Endothelial cell of umbilical vein (primary cell): Measurements from ENCODE around the gene TM4SF20. TPM values are rescaled to one million over a fixed set of nuclear protein-coding genes. Genes with fewer than 3 reads are reported as not detected.

Experiments used
- BruUV-seq: library from RNA; stranded (reverse); fragments of 400-500 nt; replicated peaks from 2 replicates; lab custom pipeline; 2021; lab: Mats Ljungman, UMichigan
- CTCF ChIA-PET: fragments of 300-600, 350-600 bp; sonication (Branson Sonifier 250); formaldehyde crosslinking; loops from one replicate; lab custom pipeline; 2021; ENCODE audit warnings: antibody characterized with exemption, inconsistent platforms; lab: Charles Lee
- POLR2A ChIA-PET: fragments of 300-600, 350-600 bp; sonication (Branson Sonifier 250); formaldehyde crosslinking; loops from one replicate; lab custom pipeline; 2021; ENCODE audit warnings: antibody characterized with exemption, inconsistent platforms; lab: Charles Lee
- DNase-seq: peaks from one replicate; pipeline ENCODE4 v3.0.0-alpha.2; 2011; ENCODE audit warnings: low read depth, low spot score
- FAIRE-seq: peaks from 2 replicates; lab custom pipeline; 2011; peaks lifted over from hg19 to GRCh38; lab: Jason Lieb, UNC
- H2AFZ ChIP-seq: 2 replicates; pipeline ENCODE4 v1.6.0; 2012; ENCODE audit warnings: low read depth, low read length, control low read depth, inconsistent platforms
- H3K27ac ChIP-seq: 2 replicates; pipeline ENCODE4 v1.5.1; 2011; ENCODE audit warnings: low read depth, mild to moderate bottlenecking, control low read depth, low read length, moderate library complexity; ENCODE audit not compliant: insufficient read depth
- H3K27me3 ChIP-seq, 2 experiments: 2 replicates each; pipeline versions ENCODE4 v1.6.0 to v1.6.1; 2011; ENCODE audit warnings: low read length in 2 of 2, mixed read lengths in 1 of 2; ENCODE audit not compliant: control insufficient read depth in 2 of 2, insufficient read depth in 2 of 2
- H3K36me3 ChIP-seq, 2 experiments: 2 replicates in 1 of 2; 3 replicates in 1 of 2; pipeline ENCODE4 v1.5.1; 2011; ENCODE audit warnings: low read length in 2 of 2, mild to moderate bottlenecking in 1 of 2, moderate library complexity in 1 of 2; ENCODE audit not compliant: control insufficient read depth in 2 of 2, insufficient read depth in 2 of 2; ENCODE audit errors: extremely low read depth in 1 of 2
- H3K4me1 ChIP-seq: 3 replicates; pipeline ENCODE4 v1.5.1; 2011; ENCODE audit warnings: mild to moderate bottlenecking, low read length; ENCODE audit not compliant: control insufficient read depth, insufficient read depth; ENCODE audit errors: extremely low read depth
- H3K4me2 ChIP-seq: 2 replicates; pipeline ENCODE4 v1.6.1; 2011; ENCODE audit warnings: low read length, control low read depth, mixed read lengths; ENCODE audit not compliant: insufficient read depth
- H3K4me3 ChIP-seq, 3 experiments: fragments of 200-600 bp in 1 of 3; sonication (generic), shearing (Covaris generic) in 1 of 3; replicated peaks in 1 of 3; 2 replicates each; pipeline ENCODE4 v1.5.1; 2011 to 2016; ENCODE audit warnings: control low read depth in 3 of 3, low read length in 3 of 3, mild to moderate bottlenecking in 2 of 3, inconsistent platforms in 1 of 3, low read depth in 1 of 3, moderate library complexity in 1 of 3; ENCODE audit not compliant: insufficient read depth in 1 of 3
- H3K79me2 ChIP-seq: 2 replicates; pipeline ENCODE4 v1.6.0; 2012; ENCODE audit warnings: low read length, inconsistent platforms; ENCODE audit not compliant: control insufficient read depth, insufficient read depth
- H3K9ac ChIP-seq: replicated peaks from 2 replicates; pipeline ENCODE3; 2011; ENCODE audit warnings: low read length, control low read depth; ENCODE audit not compliant: insufficient read depth; ENCODE audit errors: extremely low read depth
- H3K9me1 ChIP-seq: replicated peaks from 3 replicates; pipeline ENCODE4 v1.6.0; 2011; ENCODE audit warnings: mild to moderate bottlenecking, low read length; ENCODE audit not compliant: control insufficient read depth, insufficient read depth; ENCODE audit errors: extremely low read depth
- H3K9me3 ChIP-seq: replicated peaks from 2 replicates; pipeline ENCODE4 v1.5.1; 2012; ENCODE audit warnings: low read length, inconsistent platforms; ENCODE audit not compliant: control insufficient read depth, insufficient read depth
- H4K20me1 ChIP-seq: replicated peaks from 2 replicates; pipeline ENCODE3; 2011; ENCODE audit warnings: mild to moderate bottlenecking, low read length; ENCODE audit not compliant: control insufficient read depth, insufficient read depth; ENCODE audit errors: extremely low read depth
- CTCF ChIP-seq, 2 donors: IDR thresholded peaks; 1 replicate in 1 of 2; 2 replicates in 1 of 2; pipeline ENCODE4 v1.5.1; 2011; ENCODE audit warnings: low read length in 2 of 2, mild to moderate bottlenecking in 2 of 2, moderate library complexity in 2 of 2, control low read depth in 1 of 2, inconsistent platforms in 1 of 2, low read depth in 1 of 2; ENCODE audit not compliant: insufficient read depth in 1 of 2; ENCODE audit errors: extremely low read depth in 1 of 2
- EZH2 ChIP-seq: IDR thresholded peaks from 2 replicates; pipeline ENCODE4 v1.6.1; 2012; ENCODE audit warnings: borderline replicate concordance, low read depth, mild to moderate bottlenecking, moderate library complexity, low read length, inconsistent platforms; ENCODE audit not compliant: severe bottlenecking
- FOS ChIP-seq: IDR thresholded peaks from 2 replicates; pipeline ENCODE4 v1.6.1; 2011; ENCODE audit warnings: mild to moderate bottlenecking, low read length, moderate library complexity, borderline replicate concordance; ENCODE audit not compliant: insufficient read depth
- GATA2 ChIP-seq: IDR thresholded peaks from 2 replicates; pipeline ENCODE4 v1.7.0; 2011; ENCODE audit warnings: low read depth, mild to moderate bottlenecking, moderate library complexity, mixed read lengths, low read length; ENCODE audit not compliant: insufficient read length, insufficient read depth
- JUN ChIP-seq: IDR thresholded peaks from 2 replicates; pipeline ENCODE4 v1.6.1; 2011; ENCODE audit warnings: borderline replicate concordance, low read depth; ENCODE audit not compliant: insufficient read length, insufficient read depth
- MAX ChIP-seq: IDR thresholded peaks from 2 replicates; pipeline ENCODE4 v1.6.1; 2011; ENCODE audit not compliant: insufficient read depth, insufficient read length
- MYC ChIP-seq: IDR thresholded peaks from one replicate; pipeline ENCODE4 v1.6.1; 2011; ENCODE audit warnings: mild to moderate bottlenecking, low read depth, low read length
- POLR2A ChIP-seq: IDR thresholded peaks from 2 replicates; pipeline ENCODE4 v1.6.1; 2012; ENCODE audit warnings: low read depth, mild to moderate bottlenecking, control low read depth, low read length
- POLR2AphosphoS5 ChIP-seq: IDR thresholded peaks from 2 replicates; pipeline ENCODE4 v1.6.1; 2012; ENCODE audit warnings: low read depth, mild to moderate bottlenecking, control low read depth, low read length, moderate library complexity; ENCODE audit not compliant: insufficient read depth
- dilution Hi-C: fragments of 300-500 bp; cut with MboI; formaldehyde crosslinking; loops from one replicate; pipeline ENCODE4 v1.15.0; 2019; ENCODE audit warnings: low sequenced_read_pairs; ENCODE audit not compliant: extremely low pct_ligation_motif_present
- intact Hi-C: fragments of 100-400 bp; cut with micrococcal nuclease; formaldehyde crosslinking; loops from one replicate; pipeline ENCODE4 v1.10.0; 2022
- polyA plus RNA-seq, 4 experiments: library from polyadenylated mRNA; depleted of rRNA in 3 of 4; stranded (reverse) in 3 of 4; unstranded in 1 of 4; fragments of >200 nt; gene quantifications; 2 replicates each; pipeline versions ENCODE4 v1.2.1 to v1.2.3, GENCODE V29; 2011 to 2012; ENCODE audit warnings: missing spikeins in 1 of 4
- total RNA-seq: library from RNA; stranded (reverse); gene quantifications from 2 replicates; pipeline ENCODE4 v1.2.3, GENCODE V29; 2021

TM4SF20 gene
- total and polyA plus RNA-seq, 2 donors (not counting 3 experiments of a cell fraction or from before 2014, with no cell fraction given), result not detected

- Histone ChIP-seq H3K4me3 (no peak overlapping the region), H3K27me3 (no peaks in the 10 kb centered on the region), H3K4me2 (no peak overlapping the region), H3K79me2 (no peaks in the 10 kb centered on the region), H3K36me3 (no peaks in the 10 kb centered on the region), H3K4me1 (no peaks in the 10 kb centered on the region), H3K9me3 (no peaks in the 10 kb centered on the region), H2AFZ (no peak overlapping the region), H3K27ac (no peak overlapping the region), H4K20me1 (no peaks in the 10 kb centered on the region), H3K9me1 (no peaks in the 10 kb centered on the region), H3K9ac (no peak overlapping the region)
- FAIRE-seq, result no peak
- dilution Hi-C loops (no loop called here), intact Hi-C loops (no loop called here)
- DNase-seq, result no peak
- TF ChIP-seq JUN (no peak), MAX (no peak), CTCF (IDR thresholded peaks at IDR 0.05; ENCODE audit: extremely low read depth in 1 of 2, insufficient read depth in 1 of 2, low read depth in 1 of 2, low read length in 2 of 2) (no peak), GATA2 (no peak), MYC (no peak), FOS (no peak), POLR2AphosphoS5 (no peak), EZH2 (no peak), POLR2A (no peak)
- ChIA-PET CTCF (no interaction called here), POLR2A (no interaction called here)
- BruUV-seq, result no TSS peak
Observed at GRCh38 chr2:227368574-227368973, 10.5 kb downstream of the TM4SF20 start.
